NB4 (cell line): ENCODE measurements around the gene SCRN1.

Experiments used
- CTCF ChIP-seq: IDR thresholded peaks from one replicate; pipeline ENCODE4 v1.5.1; 2012; ENCODE audit warnings: low read depth, low read length
- MAX ChIP-seq: IDR thresholded peaks from 2 replicates; pipeline ENCODE4 v1.6.1; 2011; ENCODE audit warnings: low read depth, low read length
- MYC ChIP-seq: IDR thresholded peaks from 2 replicates; pipeline ENCODE4 v1.6.1; 2011; ENCODE audit warnings: low read depth, low read length
- POLR2A ChIP-seq: IDR thresholded peaks from 2 replicates; pipeline ENCODE4 v1.6.1; 2011; ENCODE audit warnings: mild to moderate bottlenecking; ENCODE audit not compliant: insufficient read length; ENCODE audit errors: extremely low read depth

- TF ChIP-seq CTCF (no peak), MAX (no peak), POLR2A (no peak), MYC (no peak)
Measured at GRCh38 chr7:29998489-29998888, 8.9 kb upstream of the SCRN1 start.
